ENCODE results near the gene DNALI1. TPM values are rescaled to one million over a fixed set of nuclear protein-coding genes. Genes with fewer than 3 reads are reported as not detected.
A peak's percentile ranks its signal among the peaks of the same experiment; 100 is the strongest.

Gene DNALI1
- total RNA-seq, 4 donors from 2014 or later = 0.26 to 13.9 (median 3.9) TPM

DNA sequence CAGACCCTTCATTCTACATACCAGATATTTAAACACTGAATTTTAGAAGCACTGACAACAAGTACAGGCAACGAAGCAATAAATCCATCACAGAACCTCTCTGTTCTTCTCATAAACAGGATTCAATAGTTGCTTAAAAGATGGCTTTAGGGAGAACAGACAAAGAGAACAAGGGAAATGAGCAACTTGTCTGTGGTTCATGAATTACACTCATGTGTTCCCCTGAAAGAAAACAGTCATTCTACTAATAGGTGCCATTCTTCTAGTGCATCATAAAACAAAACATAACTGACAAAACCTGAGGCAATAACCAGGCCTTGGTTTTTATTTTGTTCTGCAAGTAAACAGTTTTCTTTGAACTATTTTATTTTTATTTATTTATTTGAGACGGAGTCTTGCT is 32.2 kb downstream of the DNALI1 start:
- Histone ChIP-seq H3K4me3 (no peak overlapping the region), H3K4me1 (no peaks in the 10 kb centered on the region), H3K9me3 (no peaks in the 10 kb centered on the region), H3K27ac (no peak overlapping the region), H3K27me3 (no peaks in the 10 kb centered on the region), H3K36me3 (no peaks in the 10 kb centered on the region)
- intact Hi-C loops (cut with DNase I; ENCODE audit: low total_unique reads) = no loop called here
- no peak for DNase-seq
- no peak for TF ChIP-seq POLR2A (IDR thresholded peaks at IDR 0.05)
- TF ChIP-seq, protein P1, sequence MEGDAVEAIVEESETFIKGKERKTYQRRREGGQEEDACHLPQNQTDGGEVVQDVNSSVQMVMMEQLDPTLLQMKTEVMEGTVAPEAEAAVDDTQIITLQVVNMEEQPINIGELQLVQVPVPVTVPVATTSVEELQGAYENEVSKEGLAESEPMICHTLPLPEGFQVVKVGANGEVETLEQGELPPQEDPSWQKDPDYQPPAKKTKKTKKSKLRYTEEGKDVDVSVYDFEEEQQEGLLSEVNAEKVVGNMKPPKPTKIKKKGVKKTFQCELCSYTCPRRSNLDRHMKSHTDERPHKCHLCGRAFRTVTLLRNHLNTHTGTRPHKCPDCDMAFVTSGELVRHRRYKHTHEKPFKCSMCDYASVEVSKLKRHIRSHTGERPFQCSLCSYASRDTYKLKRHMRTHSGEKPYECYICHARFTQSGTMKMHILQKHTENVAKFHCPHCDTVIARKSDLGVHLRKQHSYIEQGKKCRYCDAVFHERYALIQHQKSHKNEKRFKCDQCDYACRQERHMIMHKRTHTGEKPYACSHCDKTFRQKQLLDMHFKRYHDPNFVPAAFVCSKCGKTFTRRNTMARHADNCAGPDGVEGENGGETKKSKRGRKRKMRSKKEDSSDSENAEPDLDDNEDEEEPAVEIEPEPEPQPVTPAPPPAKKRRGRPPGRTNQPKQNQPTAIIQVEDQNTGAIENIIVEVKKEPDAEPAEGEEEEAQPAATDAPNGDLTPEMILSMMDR (IDR thresholded peaks at IDR 0.05) = no peak

DNA sequence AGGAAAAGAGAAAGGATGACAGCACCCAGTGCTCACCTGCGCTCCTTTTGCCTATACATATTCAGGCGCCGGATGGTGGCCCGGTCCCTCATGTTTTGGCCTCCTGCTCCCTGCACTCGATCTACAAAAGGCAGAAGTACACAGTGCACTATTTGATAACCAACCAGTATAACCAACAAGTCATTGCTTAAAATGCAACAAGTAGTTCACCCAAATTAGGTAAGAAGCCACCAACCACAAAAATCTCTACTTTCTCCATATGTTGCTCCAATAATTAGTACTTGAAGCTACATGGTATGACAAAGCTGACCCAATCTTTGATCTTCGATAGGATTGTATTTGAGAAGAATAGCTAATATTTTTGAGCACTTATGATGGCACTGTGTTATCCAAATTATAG is 37.0 kb downstream of the DNALI1 start:
- H3K27me3 ChIP-seq = no peaks in the 10 kb centered on the region
- no peak overlapping the region for H3K4me3 ChIP-seq
- H3K27ac ChIP-seq = no peak overlapping the region
- H3K4me1 ChIP-seq = peaks cover 7 to 10% of the 10 kb centered on the region in 2 donors
- no peaks in the 10 kb centered on the region for H3K9me3 ChIP-seq
- TF ChIP-seq POLR2A (IDR thresholded peaks at IDR 0.05) = no peak
- TF ChIP-seq, protein P1 (IDR thresholded peaks at IDR 0.05) = no peak
- no peaks in the 10 kb centered on the region for H3K36me3 ChIP-seq
- intact Hi-C loops (cut with DNase I; ENCODE audit: low total_unique reads) = no loop called here
- DNase-seq = no peak

DNA sequence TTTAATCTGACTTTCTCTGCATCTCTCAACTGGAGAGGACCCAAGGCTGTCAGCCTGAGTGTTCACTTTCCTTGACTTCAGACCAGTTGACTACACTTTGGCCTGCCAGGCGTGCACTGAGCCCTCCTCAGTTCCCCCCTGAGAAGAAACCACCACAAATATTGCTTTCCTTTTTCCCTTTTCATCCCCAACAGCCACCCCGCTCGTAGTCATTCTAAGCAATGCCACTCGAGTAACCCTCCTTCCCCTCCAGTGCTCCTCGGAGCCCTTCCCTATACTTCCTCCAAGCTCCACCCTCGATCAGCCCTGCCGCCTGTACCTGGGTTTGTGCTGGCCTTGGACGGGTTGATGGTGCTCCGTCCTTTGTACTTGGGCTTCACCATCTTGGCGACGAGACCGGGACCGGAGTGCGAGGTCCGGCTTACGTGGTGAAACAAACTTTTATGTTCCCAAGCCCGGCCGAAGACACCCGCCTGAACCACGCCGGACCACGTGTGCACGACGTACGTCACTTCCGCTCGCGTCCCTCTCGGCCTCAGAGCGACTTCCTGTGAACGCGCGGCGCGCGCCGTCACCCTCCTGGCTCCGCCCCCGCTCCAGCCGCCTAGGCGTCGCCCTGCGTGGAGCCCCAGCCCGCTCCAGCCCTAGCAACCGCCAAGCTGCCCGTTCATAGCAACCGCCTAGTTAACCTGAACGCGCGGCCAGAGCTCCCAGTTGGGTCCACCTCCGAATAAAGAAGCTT is 38.9 kb downstream of the DNALI1 start, which contains the start of gene GNL2:
Gene GNL2 (minus strand): TSS at position 498 of the 742 bp plus-strand sequence. CDS start 115 bp downstream, at position 383.
- Histone ChIP-seq H3K4me1 (peaks cover 7 to 10% of the 10 kb centered on the region in 2 donors), H3K27me3 (no peaks in the 10 kb centered on the region), H3K27ac (peak within 1 kb of the TSS; percentile 76 to 77), H3K36me3 (no peaks in the 10 kb centered on the region), H3K9me3 (no peaks in the 10 kb centered on the region), H3K4me3 (peak within 1 kb of the TSS; percentile 68 to 76)
- TF ChIP-seq POLR2A (IDR thresholded peaks at IDR 0.05) = peak; percentile 57 to 77
- TF ChIP-seq, protein P1 (IDR thresholded peaks at IDR 0.05) = peak in 1 of 4 experiments; percentile 10
- peak; percentile 97 to 98 for DNase-seq
- intact Hi-C loops (cut with DNase I; ENCODE audit: low total_unique reads) = no loop called here

DNA sequence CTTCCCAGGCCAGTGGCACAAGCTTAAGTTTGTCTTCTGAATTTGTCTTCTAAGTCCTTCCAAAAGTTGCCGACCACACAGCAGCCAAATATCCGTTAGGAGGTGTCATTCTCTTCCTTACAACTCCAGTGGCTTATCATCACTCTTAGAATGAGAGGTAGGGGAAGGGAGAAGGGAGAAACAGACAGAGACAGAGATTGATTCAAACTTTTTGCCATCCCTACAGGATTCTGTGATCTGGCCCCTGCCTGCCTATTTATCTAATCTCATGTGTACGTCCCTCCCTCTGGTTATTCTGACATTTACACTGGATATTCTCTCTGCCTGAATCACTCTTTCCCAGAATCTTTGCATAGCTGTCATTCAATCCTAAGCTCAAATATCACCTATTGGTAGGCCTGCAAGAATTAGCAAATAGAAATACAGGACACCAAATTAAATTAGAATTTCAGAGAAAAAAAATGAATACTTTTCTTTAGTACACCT is 39.5 kb downstream of the DNALI1 start:
- TF ChIP-seq, protein P1 (IDR thresholded peaks at IDR 0.05) = no peak
- TF ChIP-seq POLR2A (IDR thresholded peaks at IDR 0.05) = no peak
- Histone ChIP-seq H3K36me3 (no peaks in the 10 kb centered on the region), H3K4me1 (peaks cover 7 to 10% of the 10 kb centered on the region in 2 donors), H3K27ac (peak overlapping the region; percentile 76 to 77), H3K9me3 (no peaks in the 10 kb centered on the region), H3K4me3 (peak overlapping the region; percentile 68 to 76), H3K27me3 (no peaks in the 10 kb centered on the region)
- intact Hi-C loops (cut with DNase I; ENCODE audit: low total_unique reads) = no loop called here
- DNase-seq = no peak

DNA sequence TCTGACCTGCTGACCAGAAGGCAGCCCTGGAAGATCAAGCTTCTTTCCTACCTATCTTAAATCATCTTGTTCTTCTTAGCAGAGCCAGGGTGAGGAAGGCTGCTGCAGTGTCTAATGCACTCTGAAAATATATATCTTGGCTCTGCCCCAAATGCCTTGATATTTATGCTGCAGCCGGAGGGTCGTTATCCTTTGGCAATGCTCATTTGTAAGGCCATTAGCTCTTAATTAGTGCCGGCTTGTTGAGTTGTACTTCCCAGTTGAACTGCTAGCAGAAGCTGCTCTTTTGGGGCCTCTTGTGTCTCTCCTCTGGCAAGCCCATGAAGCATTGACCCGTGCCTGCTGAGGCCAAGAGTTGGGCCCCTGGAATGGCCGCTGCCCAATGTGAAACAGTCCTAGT is 43.2 kb downstream of the DNALI1 start:
- peaks cover 0 to 2% of the 10 kb centered on the region in 2 donors for H3K4me1 ChIP-seq
- H3K4me3 ChIP-seq = no peak overlapping the region
- no peak for DNase-seq
- H3K36me3 ChIP-seq = no peaks in the 10 kb centered on the region
- H3K27ac ChIP-seq = no peak overlapping the region
- intact Hi-C loops (cut with DNase I; ENCODE audit: low total_unique reads) = no loop called here
- no peaks in the 10 kb centered on the region for H3K9me3 ChIP-seq
- TF ChIP-seq, protein P1 (IDR thresholded peaks at IDR 0.05) = no peak
- TF ChIP-seq POLR2A (IDR thresholded peaks at IDR 0.05) = no peak
- H3K27me3 ChIP-seq = no peaks in the 10 kb centered on the region

Data from uterus (tissue), 4 donors.